Activated naive CD4-positive, alpha-beta T cell treated with anti-CD3 and anti-CD28 coated beads, Interleukin-2, amount 50 U/mL, for 72 hours (primary cell): ENCODE results near the gene TANGO2. TPM values are rescaled to one million over a fixed set of nuclear protein-coding genes. Genes with fewer than 3 reads are reported as not detected.

Experiments used
- ATAC-seq, 2 donors: fragments of 150-1000 bp; cut with Tn5 transposase; 2 replicates each; pipeline ENCODE4 v1.10.0; 2021; ENCODE audit warnings: mild to moderate bottlenecking in 2 of 2, moderate library complexity in 2 of 2
- DNase-seq, 2 donors: peaks; one replicate each; pipeline ENCODE4 v3.0.0; 2021 to 2022; ENCODE audit warnings: low spot score in 2 of 2
- H3K27ac Mint-ChIP-seq, 2 donors: one replicate each; pipeline ENCODE4 v1.8.0; 2022; ENCODE audit warnings: mild to moderate bottlenecking in 2 of 2, mixed read lengths in 2 of 2
- H3K36me3 Mint-ChIP-seq, 2 donors: one replicate each; pipeline ENCODE4 v1.8.0; 2022; ENCODE audit warnings: mixed read lengths in 2 of 2
- H3K9me3 Mint-ChIP-seq, 2 donors: one replicate each; pipeline ENCODE4 v1.8.0; 2022; ENCODE audit warnings: mixed read lengths in 2 of 2
- total RNA-seq, 2 donors: library from RNA; stranded (reverse); gene quantifications; one replicate each; pipeline ENCODE4 v1.2.3, GENCODE V29; 2022

Gene TANGO2
- total RNA-seq, 2 donors from 2014 or later = 19.1 to 19.3 TPM

- H3K36me3 Mint-ChIP-seq = peaks cover 46 to 48% of the 10 kb centered on the region in 2 donors
- ATAC-seq (no peak), DNase-seq (no peak)
- peak within 1 kb of the TSS; percentile 93 to 97 for H3K27ac Mint-ChIP-seq
- H3K9me3 Mint-ChIP-seq = no peaks in the 10 kb centered on the region
Measured at GRCh38 chr22:20115691-20116375, 94.9 kb downstream of the TANGO2 start, which contains the start of gene RANBP1. RANBP1 (plus strand) TSS chr22:20116104; CDS start chr22:20116185, 81 bp downstream.

GRCh38 chr22:20116376-20116950 lies 95.6 kb downstream of the TANGO2 start:
- H3K9me3 Mint-ChIP-seq = no peaks in the 10 kb centered on the region

More at GRCh38 chr22:20116376-20116950, 95.6 kb downstream of the TANGO2 start:
- DNase-seq (no peak), ATAC-seq (no peak)
- Mint-ChIP-seq H3K27ac (peak overlapping the region; percentile 93 to 97), H3K36me3 (peaks cover 46 to 48% of the 10 kb centered on the region in 2 donors)

Other genes with a start within 250 kb of the TANGO2 start
- gene GNB1L, start 166.2 kb upstream of the TANGO2 start, total RNA-seq = 10 to 100 TPM in 1 of 2 donors, 1 to 10 TPM in 1; 9.6 to 13.4 TPM
- 10 to 100 TPM; 12.1 to 20.1 TPM for gene RTL10, start 166.2 kb upstream of the TANGO2 start, total RNA-seq
- gene COMT, start 79.3 kb upstream of the TANGO2 start, total RNA-seq = 100 to 1,000 TPM in 1 of 2 donors, 10 to 100 TPM in 1; 39.7 to 113 TPM
- gene TXNRD2, start 79.3 kb upstream of the TANGO2 start, total RNA-seq = 10 to 100 TPM in 1 of 2 donors, 1 to 10 TPM in 1; 4.6 to 33.0 TPM
- 1 to 10 TPM; 1.9 to 4.3 TPM for gene ARVCF, start 4.3 kb upstream of the TANGO2 start, total RNA-seq
- 10 to 100 TPM; 37.0 to 66.7 TPM for gene DGCR8, start 59.1 kb downstream of the TANGO2 start, total RNA-seq
- gene RANBP1, start 95.0 kb downstream of the TANGO2 start, total RNA-seq = 100 to 1,000 TPM; 295 to 349 TPM
- 10 to 100 TPM; 79.9 to 93.9 TPM for gene TRMT2A, start 96.1 kb downstream of the TANGO2 start, total RNA-seq
- gene ZDHHC8, start 110.7 kb downstream of the TANGO2 start, total RNA-seq = 10 to 100 TPM; 17.6 to 55.4 TPM
- not detected for gene CCDC188, start 129.9 kb downstream of the TANGO2 start, total RNA-seq
- 1 to 10 TPM; 1.1 to 2.2 TPM for gene RTN4R, start 247.2 kb downstream of the TANGO2 start, total RNA-seq